ENCODE measurements around the gene TMEM170A. TPM values are rescaled to one million over a fixed set of nuclear protein-coding genes. Genes with fewer than 3 reads are reported as not detected.

TMEM170A gene
- total RNA-seq, 1 donor from 2014 or later, result 25.4 TPM

GRCh38 chr16:75477680-75478473 is 13.4 kb upstream of the TMEM170A start:
- H3K27me3 ChIP-seq, result peaks cover 6% of the 10 kb centered on the region
- H3K27ac ChIP-seq, result no peak overlapping the region
- H3K9me3 ChIP-seq, result no peaks in the 10 kb centered on the region
- no peak for DNase-seq
- no peak overlapping the region for H3K4me3 ChIP-seq
- no peaks in the 10 kb centered on the region for H3K36me3 ChIP-seq
- no peaks in the 10 kb centered on the region for H3K4me1 ChIP-seq
- intact Hi-C loops (cut with DNase I), result loop anchor here (10.0 kb wide), 1 partner anchor 287 kb away; no protein-coding TSS in a partner anchor
- TF ChIP-seq CTCF (IDR thresholded peaks at IDR 0.05), result no peak
- ATAC-seq, result peak; percentile 64

- TF ChIP-seq CTCF (IDR thresholded peaks at IDR 0.05), result no peak
- intact Hi-C loops (cut with DNase I), result loop anchor here (10.0 kb wide), 1 partner anchor 288 kb away; no protein-coding TSS in a partner anchor
These were observed 12.3 kb upstream of the TMEM170A start for GRCh38 chr16:75476817-75477216.

DNA sequence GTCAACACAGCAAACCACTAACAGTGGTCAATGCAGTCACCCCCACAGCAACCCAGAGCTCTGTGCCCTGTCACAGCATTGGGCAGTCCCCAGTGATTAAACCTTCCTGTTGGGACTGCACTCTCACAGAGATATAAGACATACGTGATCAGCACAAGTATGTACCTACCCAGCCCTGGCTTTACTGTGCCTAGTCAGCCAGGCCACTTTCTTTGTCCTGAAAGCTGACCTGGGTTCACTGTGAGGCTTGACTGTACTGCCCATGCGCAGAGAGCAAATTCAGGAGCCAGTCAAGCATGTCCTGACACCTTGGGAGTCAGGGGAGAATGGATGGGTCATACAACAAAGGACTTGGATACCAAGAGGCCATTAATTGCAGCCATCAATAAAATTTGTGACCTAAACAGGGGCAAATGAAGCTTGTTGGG is 10.9 kb upstream of the TMEM170A start:
- intact Hi-C loops (cut with DNase I), result loop anchor here (10.0 kb wide), 1 partner anchor 289 kb away; no protein-coding TSS in a partner anchor
- ATAC-seq (no peak), DNase-seq (no peak)
- Histone ChIP-seq H3K27me3 (peaks cover 3% of the 10 kb centered on the region), H3K4me1 (no peaks in the 10 kb centered on the region), H3K4me3 (no peak overlapping the region), H3K36me3 (no peaks in the 10 kb centered on the region), H3K27ac (no peak overlapping the region), H3K9me3 (no peaks in the 10 kb centered on the region)
- TF ChIP-seq CTCF (IDR thresholded peaks at IDR 0.05), result no peak

More at GRCh38 chr16:75476817-75477216, 12.3 kb upstream of the TMEM170A start:
- no peak for DNase-seq
- Histone ChIP-seq H3K9me3 (no peaks in the 10 kb centered on the region), H3K27me3 (peaks cover 6% of the 10 kb centered on the region), H3K4me1 (no peaks in the 10 kb centered on the region), H3K36me3 (no peaks in the 10 kb centered on the region), H3K27ac (no peak overlapping the region), H3K4me3 (no peak overlapping the region)
- no peak for ATAC-seq

- Histone ChIP-seq H3K27ac (no peak overlapping the region), H3K4me1 (no peaks in the 10 kb centered on the region), H3K27me3 (no peaks in the 10 kb centered on the region), H3K4me3 (no peak overlapping the region), H3K9me3 (no peaks in the 10 kb centered on the region), H3K36me3 (no peaks in the 10 kb centered on the region)
- intact Hi-C loops (cut with DNase I), result loop anchor here (10.0 kb wide), 1 partner anchor 292 kb away; no protein-coding TSS in a partner anchor
- no peak for DNase-seq
- no peak for ATAC-seq
- TF ChIP-seq CTCF (IDR thresholded peaks at IDR 0.05), result no peak
These were observed 8.7 kb upstream of the TMEM170A start for GRCh38 chr16:75472908-75473877.
